H1 (cell line): ENCODE measurements around the gene CMTM5. TPM values are rescaled to one million over a fixed set of nuclear protein-coding genes. Genes with fewer than 3 reads are reported as not detected.

Experiments used
- CTCF ChIA-PET: fragments of 300-600 bp; sonication (Branson Sonifier 250); formaldehyde crosslinking; loops from one replicate; lab custom pipeline; 2021; ENCODE audit not compliant: partially characterized antibody; lab: Charles Lee
- POLR2A ChIA-PET: fragments of 300-600 bp; sonication (Branson Sonifier 250); formaldehyde crosslinking; loops from one replicate; lab custom pipeline; 2021; ENCODE audit warnings: inconsistent platforms; ENCODE audit not compliant: partially characterized antibody; lab: Charles Lee
- DNase-seq, 2 experiments: peaks; one replicate each; pipeline versions ENCODE4 v3.0.0 to v3.0.0-alpha.2; 2010 to 2022; ENCODE audit warnings: low spot score in 2 of 2, low read depth in 1 of 2, mixed read lengths in 1 of 2
- FAIRE-seq: peaks from 2 replicates; lab custom pipeline; 2011; peaks lifted over from hg19 to GRCh38; lab: Jason Lieb, UNC
- H2AFZ ChIP-seq: 2 replicates; pipeline ENCODE4 v1.8.1; 2012; ENCODE audit warnings: low read length, inconsistent platforms
- H2AK5ac ChIP-seq: 2 replicates; pipeline ENCODE4 v1.6.1; 2013; ENCODE audit warnings: low read depth, low read length
- H2BK120ac ChIP-seq: replicated peaks from 2 replicates; pipeline ENCODE3; 2013; ENCODE audit warnings: low read depth, low read length, inconsistent platforms
- H2BK12ac ChIP-seq: 2 replicates; pipeline ENCODE4 v1.6.1; 2013; ENCODE audit warnings: low read depth, low read length
- H2BK15ac ChIP-seq: 2 replicates; pipeline ENCODE4 v1.6.1; 2013; ENCODE audit warnings: low read length
- H2BK20ac ChIP-seq: 2 replicates; pipeline ENCODE4 v1.6.1; 2013; ENCODE audit warnings: low read length
- H2BK5ac ChIP-seq: 2 replicates; pipeline ENCODE4 v1.6.1; 2013; ENCODE audit warnings: low read depth, low read length
- H3K14ac ChIP-seq: 2 replicates; pipeline ENCODE4 v1.6.1; 2013; ENCODE audit warnings: inconsistent platforms; ENCODE audit not compliant: insufficient read length
- H3K18ac ChIP-seq: 2 replicates; pipeline ENCODE4 v1.6.1; 2013; ENCODE audit warnings: low read length; ENCODE audit errors: extremely low read depth
- H3K23ac ChIP-seq: 2 replicates; pipeline ENCODE4 v1.6.1; 2013; ENCODE audit warnings: inconsistent platforms; ENCODE audit not compliant: insufficient read length
- H3K23me2 ChIP-seq: 2 replicates; pipeline ENCODE4 v1.6.1; 2013; ENCODE audit warnings: low read depth, low read length
- H3K27ac ChIP-seq: 2 replicates; pipeline ENCODE4 v1.6.1; 2011; ENCODE audit warnings: low read depth, low read length, inconsistent platforms
- H3K27me3 ChIP-seq, 4 experiments: replicated peaks in 1 of 4; 1 replicate in 1 of 4; 2 replicates in 3 of 4; pipeline versions ENCODE4 v1.6.1 to v1.8.1; 2011 to 2013; ENCODE audit warnings: low read length in 3 of 4, mild to moderate bottlenecking in 3 of 4, inconsistent platforms in 2 of 4, mixed read lengths in 2 of 4, moderate library complexity in 1 of 4; ENCODE audit not compliant: control insufficient read depth in 3 of 4, insufficient read depth in 3 of 4; ENCODE audit errors: extremely low read depth in 1 of 4
- H3K36me3 ChIP-seq, 4 experiments: 2 replicates each; pipeline versions ENCODE4 v1.6.1 to v1.8.1; 2011 to 2013; ENCODE audit warnings: mild to moderate bottlenecking in 4 of 4, low read length in 3 of 4, moderate library complexity in 2 of 4, control low read depth in 1 of 4, inconsistent platforms in 1 of 4; ENCODE audit not compliant: insufficient read depth in 4 of 4, control insufficient read depth in 2 of 4
- H3K4ac ChIP-seq: replicated peaks from 2 replicates; pipeline ENCODE3; 2013; ENCODE audit warnings: low read length, low read depth, mixed read lengths, inconsistent platforms; ENCODE audit not compliant: insufficient read length
- H3K4me1 ChIP-seq, 4 experiments: replicated peaks in 1 of 4; 1 replicate in 1 of 4; 2 replicates in 3 of 4; pipeline versions ENCODE4 v1.6.1 to v1.8.1; 2011 to 2013; ENCODE audit warnings: low read length in 3 of 4, inconsistent platforms in 2 of 4, mixed read lengths in 1 of 4; ENCODE audit not compliant: insufficient read depth in 4 of 4, control insufficient read depth in 3 of 4
- H3K4me2 ChIP-seq, 2 experiments: 2 replicates each; pipeline versions ENCODE4 v1.6.1 to v1.8.1; 2011 to 2013; ENCODE audit warnings: low read depth in 2 of 2, low read length in 2 of 2, control low read depth in 1 of 2, inconsistent platforms in 1 of 2, mild to moderate bottlenecking in 1 of 2; ENCODE audit not compliant: insufficient read depth in 1 of 2
- H3K4me3 ChIP-seq, 4 experiments: fragments of 200-600, 300-600 bp in 1 of 4; sonication (generic), shearing (Covaris generic), sonication (Bioruptor Twin) in 1 of 4; 2 replicates each; pipeline versions ENCODE4 v1.5.1 to v1.8.1; 2011 to 2016; ENCODE audit warnings: low read length in 4 of 4, low read depth in 3 of 4, control low read depth in 2 of 4, inconsistent platforms in 2 of 4, mild to moderate bottlenecking in 2 of 4, mixed read lengths in 1 of 4, moderate library complexity in 1 of 4; ENCODE audit not compliant: insufficient read depth in 2 of 4; ENCODE audit errors: extremely low read depth in 1 of 4
- H3K56ac ChIP-seq: replicated peaks from 2 replicates; pipeline ENCODE3; 2013; ENCODE audit warnings: low read depth, mild to moderate bottlenecking, mixed read lengths, low read length, inconsistent platforms; ENCODE audit not compliant: insufficient read length
- H3K79me1 ChIP-seq: 2 replicates; pipeline ENCODE4 v1.6.1; 2013; ENCODE audit warnings: low read depth, low read length, control low read depth
- H3K79me2 ChIP-seq, 2 experiments: 2 replicates each; pipeline versions ENCODE4 v1.6.1 to v1.8.1; 2012 to 2013; ENCODE audit warnings: low read length in 2 of 2, mild to moderate bottlenecking in 2 of 2, inconsistent platforms in 1 of 2; ENCODE audit not compliant: insufficient read depth in 2 of 2, control insufficient read depth in 1 of 2
- H3K9ac ChIP-seq, 4 experiments: replicated peaks in 1 of 4; 1 replicate in 1 of 4; 2 replicates in 3 of 4; pipeline versions ENCODE4 v1.6.1 to v1.8.1; 2011 to 2013; ENCODE audit warnings: low read depth in 3 of 4, low read length in 3 of 4, control low read depth in 2 of 4, mild to moderate bottlenecking in 2 of 4, moderate library complexity in 2 of 4, inconsistent platforms in 1 of 4; ENCODE audit errors: extremely low read depth in 1 of 4
- H3K9me3 ChIP-seq, 2 experiments: 2 replicates each; pipeline versions ENCODE4 v1.6.1 to v1.8.1; 2012 to 2013; ENCODE audit warnings: mild to moderate bottlenecking in 2 of 2, moderate library complexity in 2 of 2, control low read depth in 1 of 2, inconsistent platforms in 1 of 2, low read depth in 1 of 2, low read length in 1 of 2, mixed read lengths in 1 of 2; ENCODE audit not compliant: insufficient read depth in 2 of 2
- H4K20me1 ChIP-seq, 2 experiments: replicated peaks in 1 of 2; 2 replicates each; pipeline versions ENCODE3 to v1.8.1; 2011 to 2013; ENCODE audit warnings: inconsistent platforms in 2 of 2, low read length in 2 of 2, mild to moderate bottlenecking in 1 of 2; ENCODE audit not compliant: insufficient read depth in 2 of 2, control insufficient read depth in 1 of 2
- H4K5ac ChIP-seq: 2 replicates; pipeline ENCODE4 v1.6.1; 2013; ENCODE audit warnings: low read length, low read depth, mixed read lengths, inconsistent platforms; ENCODE audit not compliant: insufficient read length
- H4K8ac ChIP-seq: 2 replicates; pipeline ENCODE4 v1.8.0; 2013; ENCODE audit warnings: mild to moderate bottlenecking, moderate library complexity, low read length, inconsistent platforms; ENCODE audit not compliant: insufficient read depth; ENCODE audit errors: extremely low read depth
- H4K91ac ChIP-seq: replicated peaks from 2 replicates; pipeline ENCODE3; 2013; ENCODE audit warnings: low read length, mixed read lengths, inconsistent platforms; ENCODE audit not compliant: insufficient read length
- ASH2L ChIP-seq: fragments of 200-600, 300-600 bp; sonication (generic); IDR thresholded peaks from one replicate; pipeline ENCODE4 v1.7.1; 2017; ENCODE audit warnings: low read length
- CEBPB ChIP-seq: IDR thresholded peaks from 2 replicates; pipeline ENCODE4 v1.6.1; 2012; ENCODE audit warnings: low read depth, low read length
- CHD2 ChIP-seq: IDR thresholded peaks from 2 replicates; pipeline ENCODE4 v1.6.1; 2012; ENCODE audit warnings: low read length, improper control_type of control experiment
- CREB1 ChIP-seq: IDR thresholded peaks from 2 replicates; pipeline ENCODE4 v1.6.1; 2012; ENCODE audit warnings: inconsistent platforms
- CTCF ChIP-seq, 3 experiments: IDR thresholded peaks; 1 replicate in 2 of 3; 2 replicates in 1 of 3; pipeline versions ENCODE4 v1.5.1 to v1.6.1; 2011; ENCODE audit warnings: low read length in 3 of 3, mild to moderate bottlenecking in 3 of 3, inconsistent platforms in 2 of 3, low read depth in 1 of 3, moderate library complexity in 1 of 3; ENCODE audit not compliant: insufficient read depth in 1 of 3; ENCODE audit errors: control extremely low read depth in 1 of 3
- KDM1A ChIP-seq: fragments of 200-600, 300-600 bp; sonication (generic); IDR thresholded peaks from 2 replicates; pipeline ENCODE4 v1.7.1; 2016; ENCODE audit warnings: mild to moderate bottlenecking, low read length, borderline replicate concordance
- KDM4A ChIP-seq: IDR thresholded peaks from one replicate; pipeline ENCODE4 v1.7.1; 2012; ENCODE audit warnings: low read depth, mild to moderate bottlenecking, moderate library complexity, low read length, inconsistent platforms; ENCODE audit not compliant: severe bottlenecking
- POLR2A ChIP-seq, 2 experiments: IDR thresholded peaks; 1 replicate in 1 of 2; 2 replicates in 1 of 2; pipeline ENCODE4 v1.6.1; 2011; ENCODE audit warnings: low read depth in 2 of 2, low read length in 2 of 2, mild to moderate bottlenecking in 2 of 2; ENCODE audit errors: control extremely low read depth in 1 of 2
- SIN3A ChIP-seq, 2 experiments: IDR thresholded peaks in 1 of 2; conservative IDR thresholded peaks in 1 of 2; 2 replicates each; pipeline ENCODE4 v1.6.1; 2011 to 2012; ENCODE audit warnings: low read length in 2 of 2, improper control_type of control experiment in 1 of 2, low read depth in 1 of 2, mild to moderate bottlenecking in 1 of 2
- SP4 ChIP-seq: IDR thresholded peaks from 2 replicates; pipeline ENCODE4 v1.6.1; 2012; ENCODE audit warnings: low read length, inconsistent platforms
- SRF ChIP-seq: IDR thresholded peaks from 2 replicates; pipeline ENCODE4 v1.6.1; 2011; ENCODE audit warnings: mild to moderate bottlenecking, low read depth, low read length, moderate library complexity
- TCF12 ChIP-seq: IDR thresholded peaks from 2 replicates; pipeline ENCODE4 v1.6.1; 2011; ENCODE audit warnings: low read depth, mild to moderate bottlenecking, low read length
- whole genome bisulfite sequencing, 2 experiments: shearing (Covaris generic) in 1 of 2; methylation state at CpG; one replicate each; pipeline versions ENCODE4 v1.1.6 to v1.1.7; 2013 to 2015; ENCODE audit warnings: low lambda C conversion rate in 2 of 2, mixed read lengths in 2 of 2, inconsistent platforms in 1 of 2, low coverage in 1 of 2, missing lambda C conversion rate in 1 of 2; ENCODE audit not compliant: insufficient replicate concordance in 2 of 2, insufficient coverage in 1 of 2, insufficient read length in 1 of 2; ENCODE audit errors: extremely low coverage in 1 of 2, missing lambda C conversion rate in 1 of 2; 5-methylcytosine and 5-hydroxymethylcytosine counted together
- polyA plus RNA-seq, 7 experiments: library from polyadenylated mRNA; depleted of rRNA in 3 of 7; stranded (reverse) in 5 of 7; unstranded in 2 of 7; fragments of >200 nt in 5 of 7; fragments of 200-250 nt in 2 of 7; gene quantifications; 1 replicate in 5 of 7; 2 replicates in 1 of 7; 4 replicates in 1 of 7; pipeline versions ENCODE4 v1.2.1 to v1.2.3, GENCODE V29; 2011 to 2013; ENCODE audit warnings: missing spikeins in 2 of 7, mixed read lengths in 2 of 7
- total RNA-seq: library from RNA; stranded (reverse); fragmentation: NEBNext Ultra II Directional; extraction: Animal tissue kit (Norgen Biotek cat#: 25700); gene quantifications from 2 replicates; pipeline ENCODE4 v1.2.1, GENCODE V29; 2021

The CMTM5 gene
- total and polyA plus RNA-seq, 2 of the 8 experiments (the other 6 are each of a cell fraction or from before 2014, with no cell fraction given): 2.1 TPM; not detected in 1

- H2BK20ac ChIP-seq: no peak overlapping the region
- H4K91ac ChIP-seq: no peak overlapping the region
- FAIRE-seq (no peak), DNase-seq (no peak)
- no peak overlapping the region for H2BK120ac ChIP-seq
- H4K20me1 ChIP-seq: peaks cover 0 to 3% of the 10 kb centered on the region in 2 experiments
- H3K56ac ChIP-seq: no peak overlapping the region
- peak overlapping the region; percentile 41; the same call in 1 of the 2 replicates for H2AK5ac ChIP-seq
- no peaks in the 10 kb centered on the region for H3K9me3 ChIP-seq
- no peaks in the 10 kb centered on the region for H3K79me2 ChIP-seq
- H3K4me1 ChIP-seq: peaks cover 0 to 3% (median 2%) of the 10 kb centered on the region in 4 experiments; a peak in 4 of 7 replicates
- H2BK12ac ChIP-seq: peak overlapping the region; percentile 45; the same call in 1 of the 2 replicates
- no peak overlapping the region for H3K4ac ChIP-seq
- H3K23ac ChIP-seq: no peak overlapping the region
- H3K27ac ChIP-seq: no peak overlapping the region
- H3K27me3 ChIP-seq: peaks cover 0 to 14% (median 10%) of the 10 kb centered on the region in 4 experiments; a peak in 6 of 7 replicates
- H3K9ac ChIP-seq: no peak overlapping the region
- WGBS, 2 experiments: 84% methylated on average over 5 of the region's 5 CpGs; no CpG with 5 or more reads in 1 of the 2 experiments
- H2BK15ac ChIP-seq: no peak overlapping the region
- H3K23me2 ChIP-seq: peaks cover 10% of the 10 kb centered on the region
- H3K18ac ChIP-seq: no peak overlapping the region
- ChIA-PET CTCF (interaction anchor here (0.8 to 20.9 kb wide), 12 partner anchors 8 to 295 kb away, joined by 3 to 333 read pairs (median 4); partner anchors contain the start of genes CMTM5, IL25 and MYH7), POLR2A (interaction anchor here (0.6 to 6.4 kb wide), 11 partner anchors 10 to 213 kb away, joined by 3 to 73 read pairs (median 4); partner anchors contain the start of genes CMTM5, EFS and PABPN1)
- H2AFZ ChIP-seq: no peak overlapping the region
- no peaks in the 10 kb centered on the region for H3K79me1 ChIP-seq
- no peak overlapping the region for H2BK5ac ChIP-seq
- H4K8ac ChIP-seq: no peak overlapping the region
- H3K4me3 ChIP-seq: peak overlapping the region in 2 of 4 experiments; percentile 72 to 84; a peak in 2 of 8 replicates
- no peak overlapping the region for H3K14ac ChIP-seq
- H3K4me2 ChIP-seq: peak overlapping the region; percentile 59 to 92; a peak in 2 of 4 replicates
- peaks cover 0 to 11% (median 5%) of the 10 kb centered on the region in 4 experiments; a peak in 4 of 8 replicates for H3K36me3 ChIP-seq
- H4K5ac ChIP-seq: no peak overlapping the region
- TF ChIP-seq SRF: no peak
- TF ChIP-seq CTCF (IDR thresholded peaks at IDR 0.05; ENCODE audit: control extremely low read depth in 1 of 3, insufficient read depth in 1 of 3, low read depth in 1 of 3, low read length in 3 of 3): no peak
- no peak for TF ChIP-seq CREB1
- TF ChIP-seq CEBPB: no peak
- no peak for TF ChIP-seq POLR2A (IDR thresholded peaks at IDR 0.05; ENCODE audit: control extremely low read depth in 1 of 2, low read depth in 2 of 2, low read length in 2 of 2)
- no peak for TF ChIP-seq KDM4A
- TF ChIP-seq ASH2L: no peak
- TF ChIP-seq TCF12: no peak
- no peak for TF ChIP-seq SP4
- TF ChIP-seq CHD2: no peak
- no peak for TF ChIP-seq KDM1A
- no peak for TF ChIP-seq SIN3A (conservative IDR thresholded peaks at IDR 0.05 in 1 of 2, IDR thresholded peaks at IDR 0.05 in 1 of 2; ENCODE audit: low read depth in 1 of 2, low read length in 2 of 2)
Measured at GRCh38 chr14:23353433-23353780, 23.4 kb upstream of the CMTM5 start.
